Activated CD8-positive, alpha-beta memory T cell treated with anti-CD3 and anti-CD28 coated beads for 24 hours (primary cell): ENCODE measurements around the gene BUB3.

Source experiments
- DNase-seq: peaks from one replicate; pipeline ENCODE4 v3.0.0-alpha.2; 2020

The BUB3 gene

DNA sequence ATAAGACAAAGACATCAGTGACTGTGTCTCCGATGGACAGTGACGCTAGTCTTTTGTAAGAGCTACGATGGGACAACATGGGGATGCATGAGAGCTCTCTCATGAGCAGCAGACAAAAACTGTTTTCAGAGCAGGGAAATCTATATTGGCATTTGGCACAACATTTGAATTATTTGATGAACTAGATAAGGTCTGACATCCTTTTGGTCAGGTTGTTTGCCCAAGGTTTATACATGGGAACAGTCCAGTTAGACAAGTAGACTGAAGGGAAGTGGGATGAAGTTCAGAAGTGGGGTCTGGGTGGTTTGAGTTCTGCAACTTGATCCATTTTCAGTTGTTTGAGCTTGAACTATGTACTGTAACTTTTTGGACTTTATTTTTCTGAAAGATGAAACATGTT is 50.8 kb downstream of the BUB3 start:
- no peak for DNase-seq

DNA sequence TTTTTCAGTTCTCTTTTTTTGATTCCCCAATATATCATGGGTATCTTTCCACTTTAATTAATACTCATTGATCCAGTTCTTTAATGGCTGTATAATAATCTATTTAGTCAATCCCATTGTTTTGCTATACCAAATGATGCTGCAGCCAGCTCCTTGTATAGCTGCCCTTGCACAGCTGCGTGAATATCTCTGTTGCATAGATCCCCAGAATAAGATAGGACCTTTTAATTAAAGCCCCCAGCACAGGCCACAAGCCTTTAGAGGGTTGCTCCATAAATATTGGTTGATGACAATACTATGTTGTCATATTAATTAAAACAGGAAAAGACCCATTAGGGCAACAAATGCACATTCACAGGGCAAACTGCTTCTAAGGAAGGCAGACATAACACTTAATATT is 57.9 kb downstream of the BUB3 start:
- DNase-seq = no peak

DNA sequence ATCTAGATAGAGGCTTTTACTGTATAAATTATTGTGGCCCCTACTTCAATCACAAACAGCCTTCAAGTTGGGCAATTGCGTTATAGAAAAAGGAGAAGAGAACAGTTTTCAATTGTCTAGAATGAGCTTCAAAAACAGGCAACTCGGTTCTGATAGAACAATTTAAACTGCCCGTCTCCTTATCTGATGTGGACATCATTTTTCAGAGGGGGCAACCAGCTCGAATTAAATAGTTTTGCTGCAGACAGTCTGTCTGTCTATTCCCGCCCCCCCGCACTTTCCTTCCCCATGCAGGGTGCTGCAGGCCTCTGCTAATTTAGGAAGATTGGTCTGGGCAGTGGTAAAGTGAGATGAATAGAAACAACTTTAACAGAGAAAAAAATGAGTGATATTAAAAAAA is 58.4 kb downstream of the BUB3 start:
- no peak for DNase-seq

- DNase-seq = no peak
These were observed 59.0 kb downstream of the BUB3 start for GRCh38 chr10:123213192-123213591.
